Common myeloid progenitor, CD34-positive (primary cell): ENCODE data around the gene PAFAH2.

Source experiments
- CTCF ChIA-PET: fragments of 350-600 bp; sonication (Branson Sonifier 250); formaldehyde crosslinking; loops from one replicate; lab custom pipeline; 2021; ENCODE audit warnings: antibody characterized with exemption; lab: Charles Lee
- POLR2A ChIA-PET: fragments of 350-600 bp; sonication (Branson Sonifier 250); formaldehyde crosslinking; loops from one replicate; lab custom pipeline; 2021; ENCODE audit warnings: antibody characterized with exemption; lab: Charles Lee
- DNase-seq, 3 donors: peaks; one replicate each; pipeline versions ENCODE4 v3.0.0 to v3.0.0-alpha.2; 2013
- H3K27ac ChIP-seq, 2 experiments: 1 replicate in 1 of 2; 2 replicates in 1 of 2; pipeline ENCODE4 v1.7.0; 2013; ENCODE audit warnings: inconsistent platforms in 2 of 2, low read length in 2 of 2, mild to moderate bottlenecking in 2 of 2, low read depth in 1 of 2, moderate library complexity in 1 of 2; ENCODE audit not compliant: severe bottlenecking in 2 of 2, insufficient read depth in 1 of 2, poor library complexity in 1 of 2
- H3K27me3 ChIP-seq, 5 experiments: replicated peaks in 2 of 5; 1 replicate in 3 of 5; 2 replicates in 2 of 5; pipeline versions ENCODE4 v1.6.1 to v1.7.0; 2013; ENCODE audit warnings: low read length in 4 of 5, mild to moderate bottlenecking in 2 of 5, moderate library complexity in 2 of 5, inconsistent platforms in 1 of 5; ENCODE audit not compliant: insufficient read depth in 5 of 5, control insufficient read depth in 4 of 5
- H3K36me3 ChIP-seq, 4 experiments: 1 replicate in 2 of 4; 2 replicates in 2 of 4; pipeline versions ENCODE4 v1.6.1 to v1.7.0; 2013; ENCODE audit warnings: low read length in 3 of 4, control low read depth in 1 of 4, mild to moderate bottlenecking in 1 of 4; ENCODE audit not compliant: control insufficient read depth in 4 of 4, insufficient read depth in 4 of 4
- H3K4me1 ChIP-seq, 4 experiments: 1 replicate in 3 of 4; 2 replicates in 1 of 4; pipeline versions ENCODE4 v1.6.1 to v1.7.1; 2013; ENCODE audit warnings: low read length in 3 of 4, mild to moderate bottlenecking in 3 of 4, control low read depth in 1 of 4, inconsistent platforms in 1 of 4, moderate library complexity in 1 of 4; ENCODE audit not compliant: control insufficient read depth in 4 of 4, insufficient read depth in 4 of 4; ENCODE audit errors: control extremely low read depth in 1 of 4
- H3K4me3 ChIP-seq, 7 experiments: 1 replicate in 4 of 7; 2 replicates in 3 of 7; pipeline versions ENCODE4 v1.5.1 to v1.7.0; 2013; ENCODE audit warnings: mild to moderate bottlenecking in 7 of 7, low read length in 6 of 7, moderate library complexity in 6 of 7, inconsistent platforms in 2 of 7, low read depth in 2 of 7, control low read depth in 1 of 7; ENCODE audit not compliant: insufficient read depth in 4 of 7, control insufficient read depth in 1 of 7; ENCODE audit errors: extremely low read depth in 1 of 7
- H3K9me3 ChIP-seq, 5 experiments: 1 replicate in 4 of 5; 2 replicates in 1 of 5; pipeline versions ENCODE4 v1.6.1 to v1.7.1; 2013; ENCODE audit warnings: low read length in 4 of 5, mild to moderate bottlenecking in 2 of 5, inconsistent platforms in 1 of 5, low read depth in 1 of 5, moderate library complexity in 1 of 5; ENCODE audit not compliant: control insufficient read depth in 4 of 5, insufficient read depth in 2 of 5; ENCODE audit errors: control extremely low read depth in 1 of 5
- WGBS: methylation state at CpG from one replicate; pipeline ENCODE4 v1.1.5; 2013; ENCODE audit not compliant: insufficient coverage; 5-methylcytosine and 5-hydroxymethylcytosine counted together

The PAFAH2 gene

DNA sequence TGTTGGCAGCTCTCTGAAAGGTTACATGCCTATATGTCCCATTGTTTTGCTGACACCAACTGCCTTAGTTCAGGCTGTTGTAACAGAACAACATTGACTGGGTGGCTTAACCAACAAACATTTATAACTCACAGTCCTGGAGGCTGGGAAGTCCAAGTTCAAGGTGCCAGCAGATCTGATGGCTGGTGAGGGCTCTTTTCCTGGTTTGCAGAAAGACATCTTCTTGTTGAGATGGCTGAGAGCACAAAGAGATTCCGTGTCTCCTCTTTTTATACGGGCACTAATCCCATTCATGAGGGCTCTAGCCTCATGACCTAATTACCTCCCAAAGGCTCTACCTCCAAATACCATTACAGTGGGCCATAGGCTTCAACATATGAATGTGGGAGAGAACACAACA is 81.4 kb downstream of the PAFAH2 start:
- peaks cover 0 to 4% (median under 1%) of the 10 kb centered on the region in 4 experiments for H3K4me1 ChIP-seq
- CTCF ChIA-PET = no interaction called here
- H3K27ac ChIP-seq = no peak overlapping the region
- POLR2A ChIA-PET = interaction anchor here (1.4 kb wide), 1 partner anchor 74 kb away, joined by 3 read pairs; no protein-coding TSS in a partner anchor
- H3K4me3 ChIP-seq = no peak overlapping the region
- no CpG with 5 or more reads among the region's 2 CpGs for WGBS
- DNase-seq = no peak
- no peaks in the 10 kb centered on the region for H3K27me3 ChIP-seq
- H3K9me3 ChIP-seq = no peaks in the 10 kb centered on the region
- H3K36me3 ChIP-seq = no peaks in the 10 kb centered on the region

DNA sequence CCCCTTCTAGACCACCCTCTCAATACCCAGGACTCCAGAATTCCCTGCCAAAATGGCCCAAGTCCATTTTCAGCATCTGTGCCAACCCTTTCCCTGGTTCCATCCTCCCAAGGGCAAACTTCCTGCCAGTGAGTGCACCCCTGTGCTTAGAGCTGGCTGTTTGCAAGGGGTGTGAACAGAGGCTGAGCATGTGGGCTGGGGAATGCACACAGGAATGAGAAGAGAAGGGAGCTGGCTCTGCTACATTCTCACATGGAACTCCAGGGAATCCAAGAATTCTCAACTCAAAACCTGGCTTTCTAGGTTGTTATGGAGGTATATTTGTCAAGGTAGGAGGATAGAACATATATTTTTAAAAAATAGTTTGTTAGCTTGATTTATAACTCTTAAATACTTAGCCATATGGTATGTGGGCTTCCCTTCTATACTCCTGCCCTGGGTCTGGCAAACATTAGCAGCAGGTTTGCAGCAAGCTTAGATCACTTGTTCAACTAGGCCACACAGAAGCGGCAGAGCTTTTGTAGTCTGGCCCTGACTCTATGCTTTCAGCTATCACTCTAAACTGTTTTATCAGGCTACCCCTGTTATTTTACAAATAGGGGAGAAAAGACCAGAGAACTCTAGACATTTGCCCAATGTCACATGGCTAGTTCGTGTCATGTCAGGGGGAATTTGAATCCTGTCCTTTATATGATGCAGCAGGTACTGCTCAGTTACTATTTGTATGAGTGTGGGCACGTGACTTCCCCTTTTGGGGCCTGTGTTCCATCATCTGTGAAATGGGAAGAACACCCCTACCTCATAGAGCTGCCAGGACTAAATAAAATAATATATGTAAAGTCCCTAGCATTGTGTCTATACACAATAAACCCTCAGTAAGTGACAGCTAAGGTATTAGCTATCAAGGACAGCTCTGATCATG is 83.5 kb downstream of the PAFAH2 start:
- Histone ChIP-seq H3K9me3 (no peaks in the 10 kb centered on the region), H3K27me3 (no peaks in the 10 kb centered on the region), H3K36me3 (no peaks in the 10 kb centered on the region), H3K4me1 (peaks cover 0 to 4% (median under 1%) of the 10 kb centered on the region in 4 experiments), H3K4me3 (no peak overlapping the region), H3K27ac (no peak overlapping the region)
- POLR2A ChIA-PET = interaction anchor here (1.1 kb wide), 1 partner anchor 9 kb away, joined by 4 read pairs; no protein-coding TSS in a partner anchor
- CTCF ChIA-PET = interaction anchor here (0.9 to 2.5 kb wide), 3 partner anchors 11 to 83 kb away, joined by 3 to 9 read pairs (median 3); partner anchors contain the start of gene PAFAH2
- DNase-seq = no peak
- WGBS = no CpG with 5 or more reads among the region's 3 CpGs

DNA sequence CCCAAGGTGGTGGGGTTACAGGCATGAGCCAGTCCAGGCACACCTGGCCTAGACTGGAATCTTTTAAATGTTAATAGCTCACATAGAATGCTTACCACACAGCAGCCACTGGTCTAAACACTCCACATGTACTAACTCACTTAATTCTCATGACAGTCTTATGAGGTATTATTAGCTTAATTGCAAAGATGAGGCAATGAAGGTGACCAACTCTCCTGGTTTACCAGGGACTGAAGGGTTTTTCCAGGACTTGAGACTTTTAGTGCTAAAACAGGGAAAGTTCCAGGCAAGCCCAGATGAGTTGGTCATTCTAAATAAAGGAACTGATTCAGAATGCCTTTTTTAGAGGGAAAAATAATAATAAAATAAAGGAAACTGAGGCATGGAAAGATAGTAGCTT is 84.7 kb downstream of the PAFAH2 start:
- Histone ChIP-seq H3K36me3 (no peaks in the 10 kb centered on the region), H3K9me3 (no peaks in the 10 kb centered on the region), H3K4me1 (peaks cover 0 to 4% (median under 1%) of the 10 kb centered on the region in 4 experiments), H3K27ac (no peak overlapping the region), H3K4me3 (no peak overlapping the region), H3K27me3 (peaks cover 0 to 3% (median 0%) of the 10 kb centered on the region in 5 experiments)
- no peak for DNase-seq
- ChIA-PET CTCF (interaction anchor here (1.2 to 2.8 kb wide), 3 partner anchors 10 to 17 kb away, joined by 3 to 10 read pairs (median 9); no protein-coding TSS in a partner anchor), POLR2A (no interaction called here)

DNA sequence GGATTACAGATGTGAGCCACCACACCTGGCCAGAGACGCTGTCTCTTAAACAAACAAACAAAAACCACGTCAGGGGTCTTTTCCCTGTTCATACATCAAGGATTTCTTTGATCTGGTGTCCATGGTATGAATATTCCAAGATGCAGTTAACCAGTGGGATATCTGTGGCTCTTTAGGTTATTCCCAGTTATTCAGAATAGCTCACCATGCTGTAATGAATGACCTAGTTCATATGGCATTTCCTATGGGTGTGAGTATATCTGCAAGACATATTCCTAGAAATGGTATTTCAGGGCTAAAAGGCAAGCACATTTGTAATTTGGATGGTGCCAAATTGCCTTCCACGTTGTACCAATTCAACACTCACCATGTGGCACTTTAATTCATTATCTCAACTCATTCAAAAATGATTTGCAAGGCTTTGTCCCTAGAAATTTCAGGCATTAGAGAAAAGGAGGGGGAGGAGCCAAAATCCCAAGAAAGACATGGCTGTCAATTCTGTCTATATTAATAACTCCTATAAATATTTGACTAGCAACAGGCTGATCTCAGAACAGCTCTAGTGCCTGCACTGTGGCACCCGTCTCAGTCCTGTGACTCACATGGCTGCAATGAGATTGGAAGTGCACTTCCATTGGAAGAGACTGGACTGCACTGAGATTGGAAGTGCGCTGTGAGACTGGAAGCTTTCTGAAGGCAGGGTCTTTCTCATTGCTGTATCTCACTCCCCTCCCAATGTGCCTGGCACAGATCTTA is 85.6 kb downstream of the PAFAH2 start:
- 98% methylated on average over 3 of the region's 5 CpGs for WGBS
- H3K27me3 ChIP-seq = peaks cover 0 to 3% (median 0%) of the 10 kb centered on the region in 5 experiments
- CTCF ChIA-PET = interaction anchor here (1.2 to 2.8 kb wide), 3 partner anchors 9 to 16 kb away, joined by 3 to 10 read pairs (median 9); no protein-coding TSS in a partner anchor

DNA sequence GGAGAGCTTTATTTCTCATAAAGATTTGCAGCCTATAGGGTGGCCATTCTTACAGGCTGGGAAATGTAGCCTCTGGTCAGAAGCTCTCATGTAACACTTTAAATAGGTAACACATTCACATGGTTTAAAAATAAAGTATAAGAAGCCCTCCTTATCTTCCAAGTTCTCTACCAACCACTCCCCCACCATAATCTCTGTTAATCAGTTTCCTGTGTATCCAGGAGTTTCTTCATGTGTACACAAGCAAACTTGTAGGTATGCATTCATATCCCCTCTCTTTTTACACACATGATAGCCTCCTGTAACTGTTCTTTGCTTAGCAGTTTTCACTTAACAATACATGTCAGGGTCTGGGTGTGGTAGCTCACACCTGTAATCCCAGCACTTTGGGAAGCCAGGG is 86.7 kb downstream of the PAFAH2 start:
- H3K9me3 ChIP-seq = no peaks in the 10 kb centered on the region
- no peak overlapping the region for H3K27ac ChIP-seq
- no peaks in the 10 kb centered on the region for H3K36me3 ChIP-seq
- CTCF ChIA-PET = interaction anchor here (2.8 kb wide), 1 partner anchor 15 kb away, joined by 10 read pairs; no protein-coding TSS in a partner anchor
- H3K4me3 ChIP-seq = no peak overlapping the region
- H3K4me1 ChIP-seq = peaks cover 0 to 8% (median 3%) of the 10 kb centered on the region in 4 experiments
- no peak for DNase-seq
- H3K27me3 ChIP-seq = peaks cover 0 to 3% (median 0%) of the 10 kb centered on the region in 5 experiments
- POLR2A ChIA-PET = no interaction called here

More for the DNA sequence above, 85.6 kb downstream of the PAFAH2 start:
- DNase-seq = no peak
- Histone ChIP-seq H3K27ac (no peak overlapping the region), H3K4me1 (no peaks in the 10 kb centered on the region), H3K36me3 (no peaks in the 10 kb centered on the region), H3K9me3 (no peaks in the 10 kb centered on the region), H3K4me3 (no peak overlapping the region)
- POLR2A ChIA-PET = no interaction called here
